HCT116 (cell line): ENCODE measurements around the gene GLCE. TPM values are rescaled to one million over a fixed set of nuclear protein-coding genes. Genes with fewer than 3 reads are reported as not detected.

Source experiments
- ATAC-seq: fragments of 200-7000 bp; cut with Tn5 transposase; 2 replicates; pipeline ENCODE4 v1.9.1; 2020; ENCODE audit warnings: mild to moderate bottlenecking, moderate library complexity
- BruUV-seq: library from RNA; stranded (reverse); fragments of 400-500 nt; replicated peaks from 2 replicates; lab custom pipeline; 2021; lab: Mats Ljungman, UMichigan
- CTCF ChIA-PET: fragments of 300-600 bp; sonication (Branson Sonifier 250); formaldehyde crosslinking; loops from one replicate; lab custom pipeline; 2021; ENCODE audit warnings: antibody characterized with exemption; lab: Charles Lee
- POLR2A ChIA-PET: fragments of 300-600, 350-600 bp; sonication (Branson Sonifier 250); formaldehyde crosslinking; loops from one replicate; lab custom pipeline; 2021; ENCODE audit warnings: antibody characterized with exemption; lab: Charles Lee
- RAD21 ChIA-PET, 2 experiments: fragments of 300-600 bp; sonication (Branson Sonifier 250); formaldehyde crosslinking; loops; one replicate each; lab custom pipeline; 2023; ENCODE audit warnings: low total read pairs in 2 of 2; ENCODE audit not compliant: uncharacterized antibody in 2 of 2, unreplicated experiment in 2 of 2, low non-redundant PET in 1 of 2; lab: Charles Lee
- DNase-seq: peaks from one replicate; pipeline ENCODE4 v3.0.0-alpha.2; 2010; ENCODE audit warnings: low read depth, low spot score
- H2AFZ ChIP-seq: fragments of 200-600 bp; shearing (Covaris generic), sonication (generic); 2 replicates; pipeline ENCODE4 v1.6.1; 2017; ENCODE audit warnings: low read depth, mixed run types, mixed read lengths, antibody characterized with exemption, low read length; ENCODE audit not compliant: poor library complexity, severe bottlenecking
- H3K27ac ChIP-seq: 2 replicates; pipeline ENCODE4 v1.5.1; 2012; ENCODE audit warnings: low read depth, low read length
- H3K27me3 ChIP-seq: fragments of 200-600 bp; sonication (generic); 2 replicates; pipeline ENCODE4 v1.6.1; 2016; ENCODE audit warnings: mixed run types, low read length, mixed read lengths; ENCODE audit not compliant: insufficient read depth
- H3K36me3 ChIP-seq, 2 experiments: fragments of 200-500 bp in 1 of 2; fragments of 200-600 bp in 1 of 2; sonication (Bioruptor generic) in 1 of 2; sonication (generic) in 1 of 2; 2 replicates each; pipeline versions ENCODE4 v1.5.1 to v1.6.1; 2014 to 2016; ENCODE audit warnings: low read length in 2 of 2, inconsistent platforms in 1 of 2, mixed read lengths in 1 of 2, mixed run types in 1 of 2; ENCODE audit not compliant: insufficient read depth in 2 of 2, control insufficient read depth in 1 of 2
- H3K4me1 ChIP-seq, 2 experiments: fragments of 200-600 bp in 1 of 2; sonication (generic) in 1 of 2; 2 replicates each; pipeline versions ENCODE4 v1.5.1 to v1.6.1; 2012 to 2017; ENCODE audit warnings: low read length in 2 of 2, inconsistent platforms in 1 of 2, mild to moderate bottlenecking in 1 of 2, mixed read lengths in 1 of 2, mixed run types in 1 of 2, moderate library complexity in 1 of 2; ENCODE audit not compliant: insufficient read depth in 2 of 2, control insufficient read depth in 1 of 2
- H3K4me2 ChIP-seq: fragments of 200-600 bp; sonication (generic); 2 replicates; pipeline ENCODE4 v1.6.1; 2017; ENCODE audit warnings: mixed run types, low read length, mixed read lengths
- H3K4me3 ChIP-seq, 2 experiments: fragments of 200-600 bp in 1 of 2; sonication (generic) in 1 of 2; replicated peaks in 1 of 2; 2 replicates each; pipeline ENCODE4 v1.5.1; 2011 to 2016; ENCODE audit warnings: low read length in 2 of 2, control low read depth in 1 of 2, low read depth in 1 of 2, mild to moderate bottlenecking in 1 of 2, mixed read lengths in 1 of 2, mixed run types in 1 of 2
- H3K79me2 ChIP-seq: fragments of 200-600 bp; sonication (generic); 2 replicates; pipeline ENCODE4 v1.6.1; 2017; ENCODE audit warnings: mild to moderate bottlenecking, mixed run types, low read length, moderate library complexity, mixed read lengths; ENCODE audit not compliant: insufficient read depth
- H3K9ac ChIP-seq: fragments of 200-600 bp; sonication (generic); 2 replicates; pipeline ENCODE4 v1.6.1; 2016; ENCODE audit warnings: low read length, mixed read lengths
- H3K9me2 ChIP-seq: fragments of 200-600 bp; sonication (generic), shearing (Covaris generic); 2 replicates; pipeline ENCODE4 v1.6.1; 2017; ENCODE audit warnings: mixed run types, mild to moderate bottlenecking, moderate library complexity; ENCODE audit not compliant: insufficient read depth
- H3K9me3 ChIP-seq, 2 experiments: fragments of 200-500 bp in 1 of 2; fragments of 200-600 bp in 1 of 2; sonication (Bioruptor generic) in 1 of 2; sonication (generic) in 1 of 2; 2 replicates each; pipeline ENCODE4 v1.6.1; 2014 to 2017; ENCODE audit warnings: low read length in 2 of 2, mixed read lengths in 2 of 2, inconsistent platforms in 1 of 2, low read depth in 1 of 2, mild to moderate bottlenecking in 1 of 2, mixed run types in 1 of 2, moderate library complexity in 1 of 2; ENCODE audit not compliant: control insufficient read depth in 1 of 2, insufficient read depth in 1 of 2
- H4K20me1 ChIP-seq: fragments of 200-600 bp; sonication (generic), shearing (Covaris generic); 2 replicates; pipeline ENCODE4 v1.6.1; 2017; ENCODE audit warnings: mixed run types, mild to moderate bottlenecking, moderate library complexity; ENCODE audit not compliant: insufficient read depth
- ATF3 ChIP-seq: IDR thresholded peaks from 2 replicates; pipeline ENCODE4 v1.6.1; 2012
- EGR1 ChIP-seq: IDR thresholded peaks from 2 replicates; pipeline ENCODE4 v1.6.1; 2012; ENCODE audit warnings: low read depth
- ELF1 ChIP-seq: IDR thresholded peaks from 2 replicates; pipeline ENCODE4 v1.6.1; 2012; ENCODE audit warnings: low read depth, borderline replicate concordance
- JUND ChIP-seq: IDR thresholded peaks from 2 replicates; pipeline ENCODE4 v1.6.1; 2012
- POLR2A ChIP-seq: IDR thresholded peaks from 2 replicates; pipeline ENCODE4 v1.7.0; 2011; ENCODE audit warnings: borderline replicate concordance; ENCODE audit not compliant: insufficient read depth, insufficient read length; ENCODE audit errors: extremely low read depth
- POLR2AphosphoS5 ChIP-seq: IDR thresholded peaks from 2 replicates; pipeline ENCODE4 v1.6.1; 2011; ENCODE audit warnings: mild to moderate bottlenecking, low read depth, low read length, moderate library complexity
- RAD21 ChIP-seq: IDR thresholded peaks from 2 replicates; pipeline ENCODE4 v1.6.1; 2012; ENCODE audit warnings: low read depth, mild to moderate bottlenecking
- SIN3A ChIP-seq: IDR thresholded peaks from 2 replicates; pipeline ENCODE4 v1.6.1; 2012; ENCODE audit warnings: low read depth
- SRF ChIP-seq: IDR thresholded peaks from 2 replicates; pipeline ENCODE4 v1.6.1; 2012; ENCODE audit warnings: low read depth
- ZBTB33 ChIP-seq: IDR thresholded peaks from 2 replicates; pipeline ENCODE4 v1.6.1; 2011; ENCODE audit warnings: mild to moderate bottlenecking, low read length, moderate library complexity; ENCODE audit not compliant: insufficient replicate concordance; ENCODE audit errors: extremely low read depth
- ZFX ChIP-seq: fragments of 450-650 bp; IDR thresholded peaks from 2 replicates; pipeline ENCODE4 v1.6.1; 2017
- ZNF274 ChIP-seq: fragments of 200-500 bp; sonication (Bioruptor generic); IDR thresholded peaks from 2 replicates; pipeline ENCODE4 v1.6.1; 2014; ENCODE audit warnings: mild to moderate bottlenecking, low read depth, low read length, inconsistent platforms
- intact Hi-C: fragments of 100-400 bp; cut with micrococcal nuclease; formaldehyde crosslinking; loops from 2 replicates; pipeline ENCODE4 v1.10.0; 2022
- total RNA-seq: library from RNA; stranded (reverse); gene quantifications from one replicate; pipeline ENCODE4 v1.2.1, GENCODE V29; 2021; ENCODE audit not compliant: unreplicated experiment

Gene GLCE
- total RNA-seq, 1 experiment from 2014 or later = 22.2 TPM

- Histone ChIP-seq H3K36me3 (no peaks in the 10 kb centered on the region), H3K4me3 (no peak overlapping the region), H3K27ac (no peak overlapping the region), H3K4me2 (no peak overlapping the region), H3K79me2 (no peaks in the 10 kb centered on the region; the same call in 1 of the 2 replicates), H3K9me2 (no peaks in the 10 kb centered on the region), H3K4me1 (peaks cover 0 to 4% of the 10 kb centered on the region in 2 experiments; a peak in 1 of 4 replicates), H3K27me3 (no peaks in the 10 kb centered on the region), H3K9me3 (no peaks in the 10 kb centered on the region), H2AFZ (no peak overlapping the region), H3K9ac (no peak overlapping the region), H4K20me1 (no peaks in the 10 kb centered on the region)
- RAD21 ChIA-PET = no interaction called here
- POLR2A ChIA-PET = no interaction called here
- intact Hi-C loops = no loop called here
- BruUV-seq = no TSS peak
- TF ChIP-seq ELF1 (no peak), ZBTB33 (no peak), SRF (no peak), POLR2A (no peak), EGR1 (no peak), ZNF274 (no peak), JUND (no peak)
- DNase-seq (no peak), ATAC-seq (no peak)
- CTCF ChIA-PET = no interaction called here
These were observed 155.9 kb downstream of the GLCE start for GRCh38 chr15:69316291-69316690.

- H3K9me3 ChIP-seq = no peaks in the 10 kb centered on the region
- H2AFZ ChIP-seq = no peak overlapping the region
- H3K9me2 ChIP-seq = no peaks in the 10 kb centered on the region
- no peaks in the 10 kb centered on the region for H4K20me1 ChIP-seq
- H3K79me2 ChIP-seq = no peaks in the 10 kb centered on the region; the same call in 1 of the 2 replicates
- ChIA-PET CTCF (no interaction called here), RAD21 (no interaction called here), POLR2A (no interaction called here)
- H3K4me1 ChIP-seq = no peaks in the 10 kb centered on the region
- intact Hi-C loops = no loop called here
- no peak overlapping the region for H3K4me2 ChIP-seq
- no peaks in the 10 kb centered on the region for H3K36me3 ChIP-seq
- no peak overlapping the region for H3K4me3 ChIP-seq
- no peak for ATAC-seq
- H3K27me3 ChIP-seq = no peaks in the 10 kb centered on the region
- TF ChIP-seq POLR2A (no peak), POLR2AphosphoS5 (no peak), ATF3 (no peak), SIN3A (no peak), ELF1 (no peak), RAD21 (no peak), ZFX (no peak)
- no TSS peak for BruUV-seq
- H3K27ac ChIP-seq = no peak overlapping the region
- H3K9ac ChIP-seq = no peak overlapping the region
- DNase-seq = no peak
These were observed 157.0 kb downstream of the GLCE start for GRCh38 chr15:69317392-69317841.
